MG63 (cell line): ENCODE data around the gene BPI. TPM values are rescaled to one million over a fixed set of nuclear protein-coding genes. Genes with fewer than 3 reads are reported as not detected.
"Not testable (repeated sequence)": the region's sequence is repeated elsewhere in the genome, so short reads cannot be mapped to it uniquely, and the experiment has no call there.

ENCODE experiments used
- DNase-seq: peaks from one replicate; pipeline ENCODE4 v3.0.0-alpha.2; 2020
- H3K27me3 ChIP-seq: fragments of 250-450 bp; sonication (Bioruptor Pico); 2 replicates; pipeline ENCODE4 v1.5.1; 2020; ENCODE audit warnings: mild to moderate bottlenecking, moderate library complexity
- H3K36me3 ChIP-seq: fragments of 250-450 bp; sonication (Bioruptor Pico); 2 replicates; pipeline ENCODE4 v1.5.1; 2020; ENCODE audit warnings: mild to moderate bottlenecking, moderate library complexity
- H3K4me3 ChIP-seq: fragments of 250-450 bp; sonication (Bioruptor Pico); 2 replicates; pipeline ENCODE4 v1.5.1; 2020; ENCODE audit warnings: mild to moderate bottlenecking, moderate library complexity
- H3K9me3 ChIP-seq: fragments of 250-450 bp; sonication (Bioruptor Pico); 2 replicates; pipeline ENCODE4 v1.5.1; 2020; ENCODE audit warnings: mild to moderate bottlenecking, moderate library complexity
- total RNA-seq: library from RNA; depleted of rRNA; stranded (reverse); fragments of >200 nt; shearing (Covaris generic); gene quantifications from 2 replicates; pipeline ENCODE4 v1.2.3, GENCODE V29; 2014; ENCODE audit warnings: low replicate concordance

Gene BPI
- total RNA-seq, 1 experiment from 2014 or later = not detected

DNA sequence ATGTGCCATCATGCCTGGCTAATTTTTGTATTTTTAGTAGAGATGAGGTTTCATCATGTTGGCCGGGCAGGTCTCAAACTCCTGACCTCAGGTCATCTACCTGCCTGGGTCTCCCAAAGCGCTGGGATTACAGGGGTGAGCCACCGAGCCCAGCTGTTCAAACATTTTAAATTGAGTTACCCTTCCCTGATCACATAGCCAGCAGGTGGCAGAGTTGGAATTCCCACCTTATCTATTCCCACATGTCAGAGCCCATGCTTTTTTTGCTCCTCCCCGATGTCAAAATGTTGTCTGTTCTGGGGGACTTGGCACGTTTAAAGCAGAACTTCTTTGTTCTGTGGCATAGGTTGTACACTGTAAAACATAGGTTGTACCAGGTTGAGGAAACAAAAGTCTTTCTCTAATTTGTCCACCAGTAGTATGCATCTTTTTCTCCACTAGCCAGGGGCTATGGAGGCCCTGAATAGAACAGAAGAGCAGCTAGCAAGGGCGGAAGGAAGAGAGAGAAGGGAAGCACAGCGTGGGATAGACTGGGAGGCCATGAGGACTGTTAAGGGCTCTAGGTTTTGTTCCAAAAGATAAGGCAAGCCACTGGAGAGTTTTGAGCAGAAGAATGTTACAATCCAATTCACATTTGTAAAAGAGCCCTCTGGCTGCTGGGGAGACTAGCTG lies 35.0 kb downstream of the BPI start:
- Histone ChIP-seq H3K9me3 (peaks cover 6% of the 10 kb centered on the region; the same call in 1 of the 2 replicates), H3K4me3 (no peak overlapping the region), H3K27me3 (no peaks in the 10 kb centered on the region), H3K36me3 (no peaks in the 10 kb centered on the region)
- DNase-seq = no peak

- not testable (repeated sequence) for H3K36me3 ChIP-seq, H3K27me3 ChIP-seq, H3K4me3 ChIP-seq, DNase-seq, H3K9me3 ChIP-seq
Measured at GRCh38 chr20:38339521-38339896, 35.6 kb downstream of the BPI start.

DNA sequence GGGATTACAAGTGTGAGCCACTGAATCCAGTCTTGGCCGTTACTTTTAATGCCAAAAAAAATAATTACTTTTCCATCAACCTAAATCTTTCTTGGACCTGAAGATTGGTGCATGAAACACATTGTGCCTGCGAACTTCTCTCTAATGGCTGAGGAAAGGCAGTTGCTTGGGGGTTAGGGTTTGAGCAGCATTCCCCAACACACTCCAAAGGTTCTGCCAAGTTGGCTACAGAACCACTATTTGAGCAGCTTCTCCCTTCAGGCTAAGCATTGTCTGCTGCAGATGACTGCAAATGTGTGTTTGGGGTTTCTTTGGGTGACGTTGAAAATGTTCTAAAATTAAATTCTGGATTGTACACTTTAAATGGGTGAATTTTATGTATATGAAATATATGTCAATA lies 36.0 kb downstream of the BPI start:
- H3K27me3 ChIP-seq = no peaks in the 10 kb centered on the region
- H3K36me3 ChIP-seq = no peaks in the 10 kb centered on the region
- no peak for DNase-seq
- peaks cover 6% of the 10 kb centered on the region; the same call in 1 of the 2 replicates for H3K9me3 ChIP-seq
- no peak overlapping the region for H3K4me3 ChIP-seq

DNA sequence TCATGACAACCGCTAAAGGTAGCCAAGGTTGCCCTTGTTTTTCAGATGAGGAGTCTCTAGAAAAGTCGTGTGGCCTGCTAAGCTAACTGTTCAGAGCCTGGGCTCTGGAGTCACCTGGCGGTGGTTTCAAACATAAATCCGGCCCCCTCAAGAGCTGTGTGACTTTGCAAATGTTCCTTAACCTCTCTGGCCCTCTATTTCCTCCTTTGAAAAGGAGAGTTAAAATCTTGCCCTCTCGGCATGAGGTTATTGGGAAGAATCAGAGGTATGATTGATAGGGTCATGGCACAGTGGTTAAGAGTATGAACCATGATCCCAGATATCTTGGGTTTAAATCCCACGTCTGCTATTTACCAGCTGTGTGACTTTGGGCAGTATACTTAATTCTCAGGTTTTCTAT lies 36.7 kb downstream of the BPI start:
- Histone ChIP-seq H3K4me3 (no peak overlapping the region), H3K9me3 (peaks cover 6% of the 10 kb centered on the region; the same call in 1 of the 2 replicates), H3K27me3 (no peaks in the 10 kb centered on the region), H3K36me3 (no peaks in the 10 kb centered on the region)
- no peak for DNase-seq

- DNase-seq = no peak
- Histone ChIP-seq H3K27me3 (no peaks in the 10 kb centered on the region), H3K36me3 (no peaks in the 10 kb centered on the region), H3K9me3 (peaks cover 6% of the 10 kb centered on the region; the same call in 1 of the 2 replicates), H3K4me3 (no peak overlapping the region)
Measured at GRCh38 chr20:38342216-38342615, 38.3 kb downstream of the BPI start.

DNA sequence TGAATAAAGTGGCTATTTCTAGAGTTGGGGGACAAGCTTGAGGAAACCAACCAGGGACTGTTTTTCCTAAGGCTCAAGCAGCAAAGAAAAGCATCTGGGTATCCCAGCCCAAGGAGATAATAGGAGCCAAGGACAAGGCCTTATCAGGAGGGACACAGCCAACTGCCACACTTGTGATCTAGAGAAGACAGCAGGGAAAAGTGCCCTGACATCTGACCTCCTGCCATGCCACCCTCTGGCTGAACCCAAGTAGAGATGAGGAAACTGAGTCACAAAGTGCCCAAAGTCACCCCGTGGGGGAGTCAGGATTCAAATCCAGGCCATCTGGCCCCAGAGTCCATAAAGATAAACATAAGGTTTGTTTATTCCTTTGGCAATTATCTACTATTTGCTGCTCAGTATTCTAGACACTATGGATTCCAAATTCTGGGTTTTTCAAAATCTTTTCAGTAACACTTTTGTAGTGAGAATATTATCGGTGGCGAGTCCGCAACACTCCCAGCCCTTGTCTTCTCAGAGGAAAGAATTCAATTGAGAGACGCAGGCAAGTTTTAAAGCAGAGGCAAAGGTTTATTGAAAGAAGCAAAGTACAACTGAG lies 38.9 kb downstream of the BPI start:
- Histone ChIP-seq H3K9me3 (peaks cover 2% of the 10 kb centered on the region; the same call in 1 of the 2 replicates), H3K4me3 (no peak overlapping the region), H3K36me3 (no peaks in the 10 kb centered on the region), H3K27me3 (no peaks in the 10 kb centered on the region)
- no peak for DNase-seq

DNA sequence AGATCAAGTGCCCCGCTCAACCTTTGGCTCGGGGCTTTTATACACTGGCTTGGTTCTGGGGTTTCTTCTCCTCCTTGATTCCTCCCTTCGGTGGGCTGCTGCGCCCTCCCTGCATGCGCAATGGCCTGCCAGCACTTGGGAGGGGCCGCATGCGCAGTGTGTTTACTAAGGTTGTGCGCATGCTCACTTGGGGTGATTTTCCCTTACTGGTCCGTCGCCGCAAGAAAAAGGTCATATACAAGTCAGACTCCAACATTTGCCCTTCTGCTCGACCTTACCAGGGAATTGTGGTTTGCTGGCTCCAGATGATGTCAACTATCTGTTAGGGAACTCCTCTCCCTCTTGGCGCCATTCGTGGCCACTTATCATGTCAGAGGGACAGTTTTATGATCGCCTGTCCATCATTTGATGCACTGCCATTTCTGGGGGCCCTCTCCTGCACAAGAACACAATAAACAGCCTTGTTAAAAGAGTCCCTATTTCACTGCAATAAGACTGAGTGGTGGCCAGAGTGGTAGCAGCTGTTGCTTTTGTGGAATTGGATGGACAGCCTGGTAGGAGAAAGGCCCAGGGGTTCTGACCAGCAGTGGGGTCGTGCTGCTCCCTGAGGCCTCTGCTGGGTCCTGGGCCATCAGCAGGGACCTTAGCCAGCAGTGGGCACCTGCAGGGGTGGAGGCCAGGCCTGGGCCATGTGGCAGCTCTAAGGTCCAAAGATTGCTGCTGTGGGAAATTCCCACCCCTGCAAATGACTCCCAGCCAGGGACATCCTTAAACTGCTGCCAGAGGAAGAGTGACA lies 39.6 kb downstream of the BPI start:
- Histone ChIP-seq H3K9me3 (no peaks in the 10 kb centered on the region), H3K4me3 (no peak overlapping the region), H3K27me3 (no peaks in the 10 kb centered on the region), H3K36me3 (no peaks in the 10 kb centered on the region)
- DNase-seq = no peak

GRCh38 chr20:38344107-38344701 lies 40.2 kb downstream of the BPI start:
- Histone ChIP-seq H3K9me3 (no peaks in the 10 kb centered on the region), H3K4me3 (no peak overlapping the region), H3K27me3 (no peaks in the 10 kb centered on the region), H3K36me3 (no peaks in the 10 kb centered on the region)
- DNase-seq = no peak

GRCh38 chr20:38345643-38346042 lies 41.7 kb downstream of the BPI start:
- Histone ChIP-seq H3K9me3 (no peaks in the 10 kb centered on the region), H3K27me3 (no peaks in the 10 kb centered on the region), H3K36me3 (no peaks in the 10 kb centered on the region), H3K4me3 (no peak overlapping the region)
- no peak for DNase-seq

GRCh38 chr20:38346247-38346651 lies 42.3 kb downstream of the BPI start, which contains the start of gene LBP:
Gene LBP, plus strand, starts transcription at chr20:38346482. Its CDS starts 35 bp downstream, at chr20:38346517.
- DNase-seq = no peak
- Histone ChIP-seq H3K4me3 (no peak within 1 kb of the TSS), H3K9me3 (no peaks in the 10 kb centered on the region), H3K27me3 (no peaks in the 10 kb centered on the region), H3K36me3 (no peaks in the 10 kb centered on the region)

GRCh38 chr20:38346741-38347140 lies 42.8 kb downstream of the BPI start:
- Histone ChIP-seq H3K4me3 (no peak overlapping the region), H3K27me3 (no peaks in the 10 kb centered on the region), H3K9me3 (no peaks in the 10 kb centered on the region), H3K36me3 (no peaks in the 10 kb centered on the region)
- no peak for DNase-seq

- no peak for DNase-seq
- H3K4me3 ChIP-seq = no peak overlapping the region
- no peaks in the 10 kb centered on the region for H3K9me3 ChIP-seq
- H3K27me3 ChIP-seq = no peaks in the 10 kb centered on the region
- H3K36me3 ChIP-seq = no peaks in the 10 kb centered on the region
Measured at GRCh38 chr20:38349856-38350255, 45.9 kb downstream of the BPI start.

- DNase-seq = no peak
- Histone ChIP-seq H3K36me3 (no peaks in the 10 kb centered on the region), H3K27me3 (no peaks in the 10 kb centered on the region)
Measured at GRCh38 chr20:38350879-38351775, 47.2 kb downstream of the BPI start.

GRCh38 chr20:38353316-38353715 lies 49.4 kb downstream of the BPI start:
- no peak for DNase-seq
- H3K9me3 ChIP-seq = no peaks in the 10 kb centered on the region
- H3K36me3 ChIP-seq = no peaks in the 10 kb centered on the region
- H3K27me3 ChIP-seq = no peaks in the 10 kb centered on the region
- H3K4me3 ChIP-seq = no peak overlapping the region

More at GRCh38 chr20:38350879-38351775, 47.2 kb downstream of the BPI start:
- Histone ChIP-seq H3K4me3 (no peak overlapping the region), H3K9me3 (no peaks in the 10 kb centered on the region)

GRCh38 chr20:38354227-38354626 lies 50.3 kb downstream of the BPI start:
- Histone ChIP-seq H3K9me3 (no peaks in the 10 kb centered on the region), H3K36me3 (no peaks in the 10 kb centered on the region), H3K27me3 (no peaks in the 10 kb centered on the region), H3K4me3 (no peak overlapping the region)
- DNase-seq = no peak
